HepG2 (cell line): ENCODE measurements around the gene CENPB. TPM values are rescaled to one million over a fixed set of nuclear protein-coding genes. Genes with fewer than 3 reads are reported as not detected.

Source experiments
- ELF3 ChIP-seq: IDR thresholded peaks from 2 replicates; pipeline ENCODE4 v1.6.1; 2016; ENCODE audit warnings: missing genetic modification reagents, missing compliant biosample characterization
- HMGA1 ChIP-seq: sonication (generic); formaldehyde crosslinking; conservative IDR thresholded peaks from 2 replicates; pipeline ENCODE4 v1.4.0; 2020; ENCODE audit warnings: missing genetic modification reagents
- ISX ChIP-seq: sonication (generic); formaldehyde crosslinking; conservative IDR thresholded peaks from 2 replicates; pipeline ENCODE4 v1.5.0; 2020; ENCODE audit warnings: missing genetic modification reagents
- MEF2D ChIP-seq: sonication (generic); formaldehyde crosslinking; IDR thresholded peaks from 2 replicates; pipeline ENCODE4 v1.5.1; 2020; ENCODE audit warnings: mild to moderate bottlenecking, missing genetic modification reagents
- NFE2L1 ChIP-seq: sonication (generic); formaldehyde crosslinking; IDR thresholded peaks from 2 replicates; pipeline ENCODE4 v1.4.0; 2020; ENCODE audit warnings: missing genetic modification reagents, mild to moderate bottlenecking, borderline replicate concordance
- NR3C1 ChIP-seq: sonication (generic); formaldehyde crosslinking; IDR thresholded peaks from 2 replicates; pipeline ENCODE4 v1.4.0; 2020; ENCODE audit warnings: missing genetic modification reagents
- RAD21 ChIP-seq: fragments of 450-650 bp; formaldehyde crosslinking; IDR thresholded peaks from 2 replicates; pipeline ENCODE4 v1.5.0; 2020; ENCODE audit warnings: mild to moderate bottlenecking
- RARG ChIP-seq: sonication (generic); formaldehyde crosslinking; IDR thresholded peaks from 2 replicates; pipeline ENCODE4 v1.4.0; 2020; ENCODE audit warnings: low read depth, mild to moderate bottlenecking, missing genetic modification reagents
- RBAK ChIP-seq: sonication (generic); formaldehyde crosslinking; IDR thresholded peaks from 2 replicates; pipeline ENCODE4 v1.5.1; 2020; ENCODE audit warnings: mild to moderate bottlenecking, missing genetic modification reagents
- TBP ChIP-seq: sonication (generic); formaldehyde crosslinking; IDR thresholded peaks from 2 replicates; pipeline ENCODE4 v1.5.0; 2020; ENCODE audit warnings: missing genetic modification reagents
- THYN1 ChIP-seq: sonication (generic); formaldehyde crosslinking; IDR thresholded peaks from 2 replicates; pipeline ENCODE4 v1.8.1; 2023; ENCODE audit warnings: low read depth, mild to moderate bottlenecking, moderate library complexity, missing genetic modification reagents, borderline replicate concordance
- ZNF326 ChIP-seq: sonication (generic); formaldehyde crosslinking; IDR thresholded peaks from 2 replicates; pipeline ENCODE4 v1.4.0; 2020; ENCODE audit warnings: missing genetic modification reagents, borderline replicate concordance
- ZNF777 ChIP-seq: sonication (generic); formaldehyde crosslinking; IDR thresholded peaks from 2 replicates; pipeline ENCODE4 v1.4.0; 2020; ENCODE audit warnings: missing genetic modification reagents
- ZNF780A ChIP-seq: sonication (generic); formaldehyde crosslinking; IDR thresholded peaks from 2 replicates; pipeline ENCODE4 v1.8.0; 2022; ENCODE audit warnings: mild to moderate bottlenecking, missing genetic modification reagents, moderate library complexity
- ZNF83 ChIP-seq: sonication (generic); formaldehyde crosslinking; IDR thresholded peaks from 2 replicates; pipeline ENCODE4 v1.4.0; 2020; ENCODE audit warnings: missing genetic modification reagents, mild to moderate bottlenecking, borderline replicate concordance
- ZNF841 ChIP-seq: sonication (generic); formaldehyde crosslinking; IDR thresholded peaks from 2 replicates; pipeline ENCODE4 v1.8.1; 2023; ENCODE audit warnings: missing genetic modification reagents, borderline replicate concordance
- ZNF883 ChIP-seq: sonication (generic); formaldehyde crosslinking; IDR thresholded peaks from 2 replicates; pipeline ENCODE4 v1.5.1; 2020; ENCODE audit warnings: mild to moderate bottlenecking, missing genetic modification reagents; ENCODE audit errors: not compliant biosample characterization
- ZSCAN20 ChIP-seq: sonication (generic); formaldehyde crosslinking; IDR thresholded peaks from 2 replicates; pipeline ENCODE4 v1.4.0; 2020; ENCODE audit warnings: missing genetic modification reagents, mild to moderate bottlenecking, borderline replicate concordance
- polyA plus RNA-seq, 8 experiments: library from polyadenylated mRNA; depleted of rRNA in 3 of 8; stranded (reverse) in 7 of 8; unstranded in 1 of 8; fragments of >200 nt; fragmentation: Illumina TruSeq in 4 of 8; extraction: Trizol in 4 of 8; gene quantifications; 2 replicates each; pipeline versions ENCODE4 v1.2.1 to v1.2.3, GENCODE V29; 2011 to 2016; ENCODE audit warnings: low read depth in 4 of 8, missing spikeins in 1 of 8, mixed read lengths in 1 of 8; ENCODE audit not compliant: insufficient read depth in 1 of 8
- total RNA-seq, 5 experiments: library from RNA; depleted of rRNA; stranded (reverse); fragments of >200 nt; fragmentation: Illumina TruSeq; extraction: Trizol; gene quantifications; 2 replicates each; pipeline ENCODE4 v1.2.3, GENCODE V29; 2016; ENCODE audit warnings: low read depth in 1 of 5
- TF ChIP-seq, protein P1 (sequence below): IDR thresholded peaks from 2 replicates; pipeline ENCODE4 v1.6.1; 2016; ENCODE audit warnings: low read depth, borderline replicate concordance
- TF ChIP-seq, protein P2 (sequence below): sonication (generic); formaldehyde crosslinking; IDR thresholded peaks from 2 replicates; pipeline ENCODE4 v1.4.0; 2020; ENCODE audit warnings: missing genetic modification reagents
- TF ChIP-seq, protein P3 (sequence below): sonication (generic); formaldehyde crosslinking; IDR thresholded peaks from 2 replicates; pipeline ENCODE4 v1.4.0; 2020; ENCODE audit warnings: missing genetic modification reagents, mild to moderate bottlenecking, borderline replicate concordance

CENPB gene
- total and polyA plus RNA-seq, 2 of the 13 experiments (the other 11 are each of a cell fraction or from before 2014, with no cell fraction given): 10.4 to 54.5 TPM

DNA sequence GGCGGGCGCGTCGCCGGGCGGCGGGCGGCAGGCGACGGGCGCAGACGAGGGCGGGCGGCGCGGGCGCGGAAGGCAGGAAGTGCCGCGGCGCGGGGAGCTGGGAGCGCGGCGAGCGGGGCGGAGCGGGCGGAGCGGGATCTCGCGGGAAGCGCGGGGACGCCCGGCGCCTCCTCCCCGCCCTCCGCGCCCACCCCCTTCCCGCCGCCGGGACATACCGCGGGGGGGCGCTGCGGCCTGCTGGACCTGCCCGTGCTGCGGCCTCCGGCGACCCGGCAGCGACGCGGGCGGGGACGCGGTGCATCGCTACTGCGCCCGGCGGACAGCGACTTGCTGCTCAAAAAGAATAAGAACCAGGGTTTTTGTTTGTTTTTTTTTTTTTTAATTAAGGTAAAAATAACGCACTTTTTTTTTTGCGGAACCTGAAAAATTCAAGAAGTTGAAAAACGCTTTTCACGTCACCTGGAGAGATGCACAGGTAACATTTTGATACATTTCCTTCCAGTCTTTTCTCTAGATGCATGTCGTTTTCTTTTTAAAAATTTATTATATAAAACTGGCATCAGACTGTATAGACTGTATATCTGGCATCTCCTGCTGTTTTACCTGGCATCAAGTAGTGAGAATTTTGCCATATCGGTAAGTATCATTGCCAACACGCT is at the start of gene CENPB (continued):
- no peak for TF ChIP-seq NFE2L1 (CRISPR knock-in tag)
- TF ChIP-seq ZSCAN20 (CRISPR knock-in tag): peak; percentile 43; the same call in 1 of the 2 replicates
- TF ChIP-seq ZNF883 (CRISPR knock-in tag): no peak
- TF ChIP-seq, protein P1, sequence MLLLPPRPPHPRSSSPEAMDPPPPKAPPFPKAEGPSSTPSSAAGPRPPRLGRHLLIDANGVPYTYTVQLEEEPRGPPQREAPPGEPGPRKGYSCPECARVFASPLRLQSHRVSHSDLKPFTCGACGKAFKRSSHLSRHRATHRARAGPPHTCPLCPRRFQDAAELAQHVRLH: no peak
- peak; percentile 72 for TF ChIP-seq ELF3 (CRISPR knock-in tag)
- TF ChIP-seq ISX (CRISPR knock-in tag): no peak
- TF ChIP-seq NR3C1: no peak
- TF ChIP-seq MEF2D: no peak
- TF ChIP-seq TBP (CRISPR knock-in tag): no peak
- TF ChIP-seq RBAK (CRISPR knock-in tag): no peak
- no peak for TF ChIP-seq ZNF83
- TF ChIP-seq RAD21 (CRISPR knock-in tag): peak; percentile 97
- TF ChIP-seq, protein P2, sequence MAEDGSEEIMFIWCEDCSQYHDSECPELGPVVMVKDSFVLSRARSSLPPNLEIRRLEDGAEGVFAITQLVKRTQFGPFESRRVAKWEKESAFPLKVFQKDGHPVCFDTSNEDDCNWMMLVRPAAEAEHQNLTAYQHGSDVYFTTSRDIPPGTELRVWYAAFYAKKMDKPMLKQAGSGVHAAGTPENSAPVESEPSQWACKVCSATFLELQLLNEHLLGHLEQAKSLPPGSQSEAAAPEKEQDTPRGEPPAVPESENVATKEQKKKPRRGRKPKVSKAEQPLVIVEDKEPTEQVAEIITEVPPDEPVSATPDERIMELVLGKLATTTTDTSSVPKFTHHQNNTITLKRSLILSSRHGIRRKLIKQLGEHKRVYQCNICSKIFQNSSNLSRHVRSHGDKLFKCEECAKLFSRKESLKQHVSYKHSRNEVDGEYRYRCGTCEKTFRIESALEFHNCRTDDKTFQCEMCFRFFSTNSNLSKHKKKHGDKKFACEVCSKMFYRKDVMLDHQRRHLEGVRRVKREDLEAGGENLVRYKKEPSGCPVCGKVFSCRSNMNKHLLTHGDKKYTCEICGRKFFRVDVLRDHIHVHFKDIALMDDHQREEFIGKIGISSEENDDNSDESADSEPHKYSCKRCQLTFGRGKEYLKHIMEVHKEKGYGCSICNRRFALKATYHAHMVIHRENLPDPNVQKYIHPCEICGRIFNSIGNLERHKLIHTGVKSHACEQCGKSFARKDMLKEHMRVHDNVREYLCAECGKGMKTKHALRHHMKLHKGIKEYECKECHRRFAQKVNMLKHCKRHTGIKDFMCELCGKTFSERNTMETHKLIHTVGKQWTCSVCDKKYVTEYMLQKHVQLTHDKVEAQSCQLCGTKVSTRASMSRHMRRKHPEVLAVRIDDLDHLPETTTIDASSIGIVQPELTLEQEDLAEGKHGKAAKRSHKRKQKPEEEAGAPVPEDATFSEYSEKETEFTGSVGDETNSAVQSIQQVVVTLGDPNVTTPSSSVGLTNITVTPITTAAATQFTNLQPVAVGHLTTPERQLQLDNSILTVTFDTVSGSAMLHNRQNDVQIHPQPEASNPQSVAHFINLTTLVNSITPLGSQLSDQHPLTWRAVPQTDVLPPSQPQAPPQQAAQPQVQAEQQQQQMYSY (CRISPR knock-in tag): no peak; the same call in 1 of the 2 replicates
- no peak for TF ChIP-seq RARG (CRISPR knock-in tag)
- no peak for TF ChIP-seq THYN1 (CRISPR knock-in tag)
- TF ChIP-seq ZNF841 (CRISPR knock-in tag): no peak
- TF ChIP-seq HMGA1 (CRISPR knock-in tag): no peak
- no peak for TF ChIP-seq ZNF780A (CRISPR knock-in tag)
- no peak for TF ChIP-seq ZNF777 (CRISPR knock-in tag)
- no peak for TF ChIP-seq ZNF326 (CRISPR knock-in tag)
- TF ChIP-seq, protein P3, sequence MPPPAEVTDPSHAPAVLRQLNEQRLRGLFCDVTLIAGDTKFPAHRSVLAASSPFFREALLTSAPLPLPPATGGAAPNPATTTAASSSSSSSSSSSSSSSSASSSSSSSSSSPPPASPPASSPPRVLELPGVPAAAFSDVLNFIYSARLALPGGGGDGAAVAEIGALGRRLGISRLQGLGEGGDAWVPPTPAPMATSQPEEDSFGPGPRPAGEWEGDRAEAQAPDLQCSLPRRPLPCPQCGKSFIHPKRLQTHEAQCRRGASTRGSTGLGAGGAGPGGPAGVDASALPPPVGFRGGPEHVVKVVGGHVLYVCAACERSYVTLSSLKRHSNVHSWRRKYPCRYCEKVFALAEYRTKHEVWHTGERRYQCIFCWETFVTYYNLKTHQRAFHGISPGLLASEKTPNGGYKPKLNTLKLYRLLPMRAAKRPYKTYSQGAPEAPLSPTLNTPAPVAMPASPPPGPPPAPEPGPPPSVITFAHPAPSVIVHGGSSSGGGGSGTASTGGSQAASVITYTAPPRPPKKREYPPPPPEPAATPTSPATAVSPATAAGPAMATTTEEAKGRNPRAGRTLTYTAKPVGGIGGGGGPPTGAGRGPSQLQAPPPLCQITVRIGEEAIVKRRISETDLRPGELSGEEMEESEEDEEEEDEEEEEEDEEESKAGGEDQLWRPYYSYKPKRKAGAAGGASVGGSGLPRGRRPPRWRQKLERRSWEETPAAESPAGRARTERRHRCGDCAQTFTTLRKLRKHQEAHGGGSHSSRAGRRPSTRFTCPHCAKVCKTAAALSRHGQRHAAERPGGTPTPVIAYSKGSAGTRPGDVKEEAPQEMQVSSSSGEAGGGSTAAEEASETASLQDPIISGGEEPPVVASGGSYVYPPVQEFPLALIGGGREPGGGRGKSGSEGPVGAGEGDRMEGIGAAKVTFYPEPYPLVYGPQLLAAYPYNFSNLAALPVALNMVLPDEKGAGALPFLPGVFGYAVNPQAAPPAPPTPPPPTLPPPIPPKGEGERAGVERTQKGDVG (CRISPR knock-in tag): no peak
